Measurements from ENCODE around the gene PRR15L.
"Not testable (repeated sequence)": the region's sequence is repeated elsewhere in the genome, so short reads cannot be mapped to it uniquely, and the experiment has no call there.

PRR15L gene

DNA sequence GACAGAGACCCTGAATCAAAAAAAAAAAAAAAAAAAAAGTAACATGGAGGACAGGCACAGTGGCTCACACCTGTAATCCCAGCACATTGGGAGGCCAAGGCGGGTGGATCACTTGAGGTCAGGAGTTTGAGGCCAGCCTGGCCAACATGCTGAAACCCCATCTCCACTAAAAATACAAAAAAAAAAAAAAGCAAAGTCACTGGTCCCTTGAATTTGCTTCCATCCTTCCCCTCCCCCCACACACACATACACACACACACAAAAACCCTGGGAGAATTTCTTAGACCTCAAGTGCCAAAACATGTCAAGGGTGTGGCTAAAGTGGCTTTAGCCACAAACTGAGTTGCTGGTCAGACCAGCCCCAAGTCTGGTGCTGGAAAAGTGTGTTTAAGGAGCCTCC, 30.8 kb upstream of the PRR15L start:
- DNase-seq (ENCODE audit: low read depth), result not testable (repeated sequence)

DNA sequence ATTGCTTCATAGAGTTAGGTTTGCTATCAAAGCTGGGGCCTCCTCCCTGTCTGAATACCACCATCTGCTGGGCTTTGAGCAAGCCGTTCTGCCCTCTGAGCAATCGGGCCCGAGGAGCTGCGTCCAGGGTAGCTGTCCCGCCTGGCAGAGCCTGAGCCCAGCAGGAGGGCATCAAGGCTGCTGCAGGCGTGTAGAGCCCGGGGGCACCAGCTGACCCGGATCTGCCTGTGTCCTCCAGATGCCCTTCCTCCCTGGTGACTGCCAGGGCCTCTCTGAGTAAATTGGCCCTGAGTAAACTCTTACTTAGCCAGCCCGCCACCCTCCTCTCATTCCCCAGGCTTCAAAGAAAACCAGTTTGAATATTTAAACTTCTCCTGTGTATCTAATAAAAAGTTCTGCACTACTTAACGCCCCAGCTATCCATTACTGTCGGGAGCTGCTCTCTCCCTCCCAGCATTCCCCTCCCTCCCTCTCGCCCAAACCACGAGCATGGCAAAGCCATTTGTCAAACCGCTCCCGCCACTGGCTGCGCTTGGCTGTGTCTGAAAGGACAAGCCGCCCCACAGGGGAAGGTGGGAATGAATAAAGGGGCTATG, 29.7 kb upstream of the PRR15L start:
- DNase-seq (ENCODE audit: low read depth), result no peak

DNA sequence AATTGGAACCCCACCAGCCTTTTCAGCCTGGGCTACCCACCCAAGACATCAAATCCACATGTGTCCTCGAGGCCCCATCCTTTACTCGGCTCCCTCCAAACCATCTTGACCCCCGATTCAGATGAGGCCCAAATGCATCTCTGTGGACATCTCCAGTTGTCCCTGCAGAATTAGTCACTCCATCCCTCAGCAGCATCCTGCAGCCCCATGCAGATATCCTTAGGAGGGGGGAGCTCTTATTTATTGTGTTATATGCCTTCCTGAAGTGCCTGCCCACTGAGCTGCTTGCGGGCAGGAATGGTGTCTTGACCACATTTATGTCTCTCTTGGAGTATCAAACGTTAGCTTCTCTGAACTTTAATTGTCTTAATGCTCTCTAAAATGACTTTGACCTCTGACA, 28.8 kb upstream of the PRR15L start:
- no peak for DNase-seq (ENCODE audit: low read depth)

DNA sequence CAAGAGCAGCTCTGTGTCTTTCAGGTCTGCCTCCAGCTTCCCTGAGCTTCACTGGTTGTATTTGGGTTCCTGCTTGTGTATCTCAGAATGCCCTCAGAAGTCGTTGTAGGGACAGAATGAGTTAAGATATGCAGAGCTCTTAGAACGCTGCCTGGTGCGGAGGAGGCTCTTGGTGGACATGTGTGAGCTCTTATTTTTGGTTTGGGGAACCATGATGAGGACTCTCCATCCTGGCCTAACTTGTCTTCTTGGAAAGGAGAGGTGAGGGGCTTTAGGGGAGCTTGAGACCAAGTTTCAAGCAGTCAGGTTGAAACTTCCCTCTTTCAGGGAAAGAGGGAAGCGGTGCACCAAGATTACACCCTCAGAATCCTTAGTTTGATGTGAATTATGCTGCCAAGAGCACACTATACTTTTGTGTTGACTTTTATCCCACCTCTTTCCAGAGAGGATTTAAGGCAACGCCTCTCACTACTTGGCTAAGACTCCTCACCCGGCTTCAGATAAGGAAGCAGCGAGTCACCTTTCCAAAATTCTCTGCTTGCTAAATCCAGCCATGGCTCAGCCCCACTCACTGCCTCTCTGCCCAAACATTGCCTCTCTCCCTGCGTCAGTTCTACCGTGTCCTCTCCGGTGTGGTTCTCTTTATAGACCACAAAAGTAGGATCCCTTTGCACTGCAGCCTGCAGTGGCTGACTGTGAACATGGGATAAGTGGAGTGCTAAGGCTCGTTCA, 26.0 kb upstream of the PRR15L start:
- DNase-seq (ENCODE audit: low read depth), result no peak

DNA sequence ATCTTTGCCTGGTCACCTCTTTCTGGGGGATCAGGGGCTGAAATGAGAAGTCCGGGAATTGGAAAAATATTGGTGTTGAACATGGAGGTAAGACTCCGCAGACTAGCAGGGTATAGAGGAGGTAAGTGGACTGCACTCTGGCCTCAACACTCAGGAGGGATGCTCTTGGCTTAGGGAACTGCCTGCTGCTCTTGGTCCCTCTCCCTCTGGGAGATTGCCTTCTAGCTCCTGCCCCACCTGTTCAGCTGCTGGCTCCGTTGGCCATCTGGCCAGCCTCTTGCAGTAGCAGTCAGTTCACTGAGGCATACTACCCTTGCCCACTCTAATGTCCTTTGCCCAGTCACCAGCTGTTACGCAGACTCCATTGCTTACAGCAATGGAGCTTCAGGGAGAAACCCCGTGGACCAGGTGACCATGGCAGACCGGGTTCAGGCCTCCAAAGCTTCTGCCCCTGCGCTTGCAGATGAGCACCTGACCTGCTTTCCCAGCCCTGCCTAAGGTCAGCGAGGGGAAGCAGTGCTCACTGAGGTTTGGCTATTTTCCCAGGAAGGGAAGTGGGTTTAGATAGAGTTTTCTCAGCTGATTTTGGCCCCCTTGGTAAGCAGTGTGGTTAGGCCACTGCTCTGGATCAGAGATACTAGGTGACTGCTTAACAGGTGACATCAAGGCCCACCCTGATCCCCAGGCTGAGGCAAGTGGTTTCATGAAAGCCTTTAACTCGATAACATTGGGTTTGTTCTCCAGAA, 25.1 kb upstream of the PRR15L start:
- DNase-seq (ENCODE audit: low read depth), result peak; percentile 71

DNA sequence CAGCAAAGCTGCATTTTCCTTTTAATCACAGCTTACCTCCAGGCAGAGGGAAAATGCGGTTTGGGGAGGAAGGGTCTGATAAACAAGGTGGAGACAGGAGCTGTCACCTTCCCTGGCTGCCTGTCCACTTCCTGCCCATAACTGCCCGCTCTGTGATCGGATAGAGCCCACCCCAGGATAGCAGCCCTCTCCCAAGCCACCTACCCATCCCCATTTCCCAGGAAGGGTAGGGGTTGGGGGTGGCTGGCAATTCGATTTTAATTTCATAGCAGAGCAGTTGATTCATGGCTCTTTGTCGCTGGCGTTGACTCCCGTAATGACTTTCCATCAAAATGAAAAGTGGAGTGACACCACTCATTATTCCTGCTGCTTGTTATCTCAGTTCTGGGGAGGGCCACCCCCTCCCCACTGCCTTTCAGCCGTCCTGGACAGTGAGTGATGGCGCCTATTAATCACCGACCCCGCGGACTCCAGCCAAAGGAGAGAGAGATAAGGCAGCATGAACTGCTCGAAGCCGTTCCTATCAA, 24.5 kb upstream of the PRR15L start:
- no peak for DNase-seq (ENCODE audit: low read depth)

DNA sequence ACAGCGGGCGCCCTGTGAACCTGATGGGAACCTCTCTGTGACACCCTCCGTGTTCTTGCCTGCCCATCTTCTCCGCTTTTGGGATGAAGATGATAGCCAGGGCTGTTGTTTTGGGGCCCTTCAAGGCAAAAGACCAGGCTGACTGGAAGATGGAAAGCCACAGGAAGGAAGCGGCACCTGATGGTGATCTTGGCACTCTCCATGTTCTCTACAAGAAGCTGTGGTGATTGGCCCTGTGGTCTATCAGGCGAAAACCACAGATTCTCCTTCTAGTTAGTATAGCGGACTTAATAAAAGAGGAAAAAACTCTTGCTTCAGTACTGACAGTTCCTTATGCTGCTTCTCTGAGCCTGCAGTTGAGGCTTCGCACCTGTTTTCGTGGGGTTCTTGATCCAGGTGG, 23.8 kb upstream of the PRR15L start:
- DNase-seq (ENCODE audit: low read depth), result peak; percentile 76

DNA sequence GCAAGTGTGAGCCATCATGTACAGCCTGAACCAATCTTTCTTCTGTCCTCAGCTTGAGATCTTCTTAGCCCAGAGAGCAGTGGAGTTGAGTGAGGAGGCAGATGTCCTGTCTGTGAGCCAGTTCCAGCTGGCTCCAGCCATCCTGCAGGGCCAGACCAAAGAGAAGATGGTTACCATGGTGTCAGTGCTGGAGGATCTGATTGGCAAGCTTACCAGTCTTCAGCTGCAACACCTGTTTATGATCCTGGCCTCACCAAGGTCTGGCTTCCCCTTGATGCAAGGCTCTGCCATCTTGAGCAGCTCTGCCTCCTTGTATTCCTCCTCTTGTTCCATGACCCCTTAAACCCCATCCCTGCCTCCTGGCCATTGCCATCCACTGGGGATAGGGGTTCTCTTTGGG, 22.9 kb upstream of the PRR15L start:
- DNase-seq (ENCODE audit: low read depth), result no peak

DNA sequence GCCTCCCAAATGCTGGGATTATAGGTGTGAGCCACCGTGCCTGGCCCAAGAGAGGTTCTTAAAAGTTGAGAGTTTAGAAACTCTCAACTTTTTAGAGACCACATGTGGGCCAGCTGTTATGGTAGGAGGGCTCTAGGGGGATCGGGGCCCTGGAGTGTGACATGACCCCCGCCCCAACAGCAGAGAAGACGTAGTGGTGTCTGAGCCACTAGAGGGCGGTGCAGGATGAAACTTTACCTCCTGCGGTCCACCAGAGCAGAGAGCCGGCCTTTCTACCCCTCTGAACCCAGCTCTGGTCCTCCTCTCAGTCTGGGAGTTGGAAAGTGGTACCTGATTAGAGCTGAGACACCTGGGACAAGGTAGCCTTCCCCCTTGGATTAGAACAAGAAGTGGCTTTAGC, 20.6 kb upstream of the PRR15L start:
- DNase-seq (ENCODE audit: low read depth), result peak; percentile 44

DNA sequence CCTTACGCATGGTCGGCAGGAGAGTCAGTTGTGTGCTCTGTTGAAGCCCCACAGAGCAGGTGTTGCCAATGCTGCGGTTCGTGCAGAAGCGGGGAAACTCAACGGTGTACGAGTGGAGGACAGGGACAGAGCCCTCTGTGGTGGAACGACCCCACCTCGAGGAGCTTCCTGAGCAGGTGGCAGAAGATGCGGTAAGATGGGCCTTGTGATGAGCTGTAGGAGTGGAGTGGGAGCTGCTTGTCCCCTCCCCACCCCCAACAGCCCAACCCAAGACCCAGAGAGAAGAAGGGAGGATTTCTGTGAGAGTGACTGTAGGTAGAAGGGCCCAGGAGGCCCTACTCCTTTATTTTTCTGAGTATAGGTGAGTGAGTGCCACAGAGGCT, 18.1 kb upstream of the PRR15L start:
- no peak for DNase-seq (ENCODE audit: low read depth)

DNA sequence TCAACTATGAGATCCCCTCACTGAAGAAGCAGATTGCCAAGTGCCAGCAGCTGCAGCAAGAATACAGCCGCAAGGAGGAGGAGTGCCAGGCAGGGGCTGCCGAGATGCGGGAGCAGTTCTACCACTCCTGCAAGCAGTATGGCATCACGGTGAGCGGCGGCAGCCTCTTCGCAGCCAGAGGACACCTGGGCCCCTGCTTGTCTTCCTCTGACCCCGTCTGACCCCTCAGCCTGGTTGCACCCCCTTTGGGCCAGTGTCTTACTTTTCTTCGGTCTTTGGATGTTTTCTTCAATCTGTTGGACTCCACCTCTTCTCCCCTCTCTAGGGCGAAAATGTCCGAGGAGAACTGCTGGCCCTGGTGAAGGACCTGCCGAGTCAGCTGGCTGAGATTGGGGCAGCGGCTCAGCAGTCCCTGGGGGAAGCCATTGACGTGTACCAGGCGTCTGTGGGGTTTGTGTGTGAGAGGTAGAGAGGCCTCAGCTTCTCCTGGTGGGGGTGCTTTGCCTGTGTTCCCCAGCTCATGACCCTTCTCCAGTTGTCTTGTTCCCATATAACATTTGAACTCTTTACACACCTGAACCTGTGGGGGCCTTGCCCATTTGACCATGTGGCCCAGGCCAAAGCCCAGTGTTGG, 17.6 kb upstream of the PRR15L start:
- DNase-seq (ENCODE audit: low read depth), result no peak

DNA sequence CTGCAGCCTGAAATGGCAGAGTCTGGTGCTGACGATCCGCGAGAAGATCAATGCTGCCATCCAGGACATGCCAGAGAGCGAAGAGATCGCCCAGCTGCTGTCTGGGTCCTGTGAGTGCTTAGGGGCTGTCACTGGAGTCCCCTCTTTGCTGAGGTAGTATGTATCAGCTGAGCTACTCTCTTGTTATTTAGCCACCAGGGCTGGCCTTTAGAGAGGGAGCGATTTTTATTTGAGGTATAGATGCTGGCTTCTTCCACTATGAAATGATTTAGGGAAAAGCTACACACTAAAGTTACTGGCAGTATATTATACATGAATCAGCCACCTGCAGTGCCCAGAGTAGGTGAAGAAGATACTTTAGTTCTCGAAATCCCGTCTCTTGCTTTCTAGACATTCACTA, 15.9 kb upstream of the PRR15L start:
- no peak for DNase-seq (ENCODE audit: low read depth)

DNA sequence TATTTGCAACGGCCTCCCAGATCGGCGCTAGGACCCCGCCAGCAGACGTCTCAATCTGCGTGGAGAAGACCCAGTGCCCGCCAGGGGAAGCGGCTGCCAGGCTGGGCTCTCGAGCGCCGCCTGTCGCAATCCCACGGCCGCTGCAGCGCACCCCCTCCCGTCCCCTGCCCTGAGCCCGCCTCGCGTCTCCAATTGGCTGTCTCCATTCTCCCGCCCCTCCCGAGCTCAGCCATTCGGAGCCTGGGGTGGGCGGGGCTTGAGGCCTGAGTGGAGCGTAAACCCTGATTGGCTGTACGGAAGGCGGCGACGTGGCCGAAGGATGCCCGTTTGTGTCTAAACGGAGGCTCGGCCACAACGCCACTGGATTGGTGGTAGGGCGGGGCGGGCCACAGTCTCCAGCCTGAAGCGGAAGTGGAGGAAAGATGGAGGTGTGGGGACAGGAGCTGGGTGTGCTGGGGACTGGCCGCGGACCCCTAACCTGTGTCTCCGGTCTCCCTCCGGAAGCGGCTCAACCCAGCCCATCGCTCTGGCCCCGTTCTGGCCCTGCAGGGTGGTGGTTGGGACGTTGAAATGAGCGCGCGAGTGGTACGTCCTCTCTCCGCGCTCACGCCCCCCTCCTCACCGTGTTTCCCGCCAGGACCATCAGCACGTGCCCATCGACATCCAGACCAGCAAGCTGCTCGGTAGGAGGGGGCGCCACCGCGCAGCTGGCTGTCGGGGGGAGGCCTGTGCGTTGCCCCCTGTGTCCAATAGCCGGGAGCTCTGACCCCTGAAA, 13.2 kb upstream of the PRR15L start, which contains the start of gene CDK5RAP3:
Gene CDK5RAP3 (plus strand): TSS at position 389 of the 775 bp plus-strand sequence. CDS start 34 bp downstream, at position 423.
- peak; percentile 98 for DNase-seq (ENCODE audit: low read depth)

DNA sequence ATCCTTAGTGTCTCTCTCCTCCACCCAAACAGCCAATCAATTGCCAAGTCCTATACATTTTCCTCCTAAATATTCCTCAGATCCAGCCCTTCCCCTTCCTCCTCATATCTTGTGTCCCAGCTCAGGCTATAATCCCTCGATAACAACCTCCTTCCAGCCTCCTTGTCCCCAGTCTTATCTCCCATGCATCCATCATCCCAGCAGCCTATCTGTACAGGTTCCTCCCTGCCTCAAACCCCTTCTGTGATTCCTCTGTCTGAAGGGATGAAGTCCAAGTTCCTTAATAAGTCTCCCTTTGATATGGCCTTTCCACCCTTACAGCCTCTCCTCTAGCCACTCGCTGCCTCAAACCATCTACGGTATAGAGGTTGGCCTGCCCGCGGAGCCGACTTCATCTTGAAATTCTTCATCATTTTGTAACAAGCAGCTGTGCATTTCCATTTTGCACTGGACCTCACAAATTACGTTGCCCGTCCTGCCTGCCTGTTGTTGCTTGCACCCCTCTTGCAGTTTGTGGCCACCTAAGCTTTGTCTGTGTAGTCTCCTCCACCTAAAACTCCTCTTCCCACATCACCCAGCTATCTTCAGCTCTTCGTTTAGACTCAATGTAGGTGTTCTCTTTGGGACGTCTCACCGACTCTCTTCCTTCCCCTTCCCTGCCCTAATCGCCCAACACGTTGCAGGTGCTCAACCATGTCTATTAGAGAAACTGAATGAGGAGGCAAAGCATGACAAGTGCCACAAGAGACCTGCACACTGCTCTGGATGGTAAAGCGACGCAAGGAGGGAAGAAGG, 12.4 kb upstream of the PRR15L start:
- DNase-seq (ENCODE audit: low read depth), result no peak

DNA sequence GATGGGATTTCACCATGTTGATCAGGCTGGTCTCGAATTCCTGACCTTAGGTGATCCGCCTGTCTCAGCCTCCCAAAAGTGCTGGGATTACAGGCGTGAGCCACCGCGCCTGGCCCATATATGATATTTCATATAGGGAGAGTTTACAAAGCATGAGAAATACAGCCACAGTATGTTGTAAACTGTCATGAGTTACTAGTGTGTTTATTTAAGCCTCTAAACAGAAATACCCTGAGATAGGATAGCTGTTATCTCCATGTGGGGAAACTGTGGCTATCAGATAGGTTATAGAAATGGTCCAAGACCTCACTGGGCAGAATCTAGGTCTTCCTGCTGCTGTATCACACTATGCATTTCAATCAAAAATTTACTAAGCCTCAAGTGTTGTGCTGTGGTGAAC, 11.2 kb upstream of the PRR15L start:
- no peak for DNase-seq (ENCODE audit: low read depth)

DNA sequence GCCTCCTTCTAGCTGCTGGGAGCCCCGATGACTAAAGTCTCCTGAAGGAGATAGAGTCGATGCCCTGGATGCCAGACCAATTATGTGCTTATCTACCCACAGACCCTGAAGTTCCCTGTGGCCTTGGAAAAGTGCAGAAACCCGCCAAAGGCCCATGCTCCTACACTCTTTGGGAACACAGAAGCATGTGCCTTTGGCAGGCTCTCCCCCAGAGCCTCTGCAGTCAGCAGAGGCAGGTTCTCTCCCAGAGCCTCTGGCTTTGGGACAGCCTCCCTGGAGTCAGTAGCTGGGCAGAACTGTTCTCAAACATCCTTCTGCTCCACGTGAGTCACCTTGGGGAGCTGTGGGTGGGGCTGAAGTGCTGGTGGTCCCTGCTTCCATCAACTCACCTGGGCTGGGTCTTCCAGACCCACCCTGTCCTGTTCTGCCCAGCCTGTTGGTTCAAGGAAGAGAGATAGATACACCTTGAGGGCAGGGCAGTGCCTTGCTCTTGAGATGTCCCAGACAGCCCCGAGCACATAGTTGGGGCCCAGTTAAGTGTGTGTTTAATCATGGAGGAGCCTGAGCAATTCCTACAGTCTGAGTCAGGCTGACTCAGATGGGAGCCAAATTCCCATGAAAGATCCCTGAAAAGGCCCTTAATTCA, 10.0 kb upstream of the PRR15L start:
- no peak for DNase-seq (ENCODE audit: low read depth)

DNA sequence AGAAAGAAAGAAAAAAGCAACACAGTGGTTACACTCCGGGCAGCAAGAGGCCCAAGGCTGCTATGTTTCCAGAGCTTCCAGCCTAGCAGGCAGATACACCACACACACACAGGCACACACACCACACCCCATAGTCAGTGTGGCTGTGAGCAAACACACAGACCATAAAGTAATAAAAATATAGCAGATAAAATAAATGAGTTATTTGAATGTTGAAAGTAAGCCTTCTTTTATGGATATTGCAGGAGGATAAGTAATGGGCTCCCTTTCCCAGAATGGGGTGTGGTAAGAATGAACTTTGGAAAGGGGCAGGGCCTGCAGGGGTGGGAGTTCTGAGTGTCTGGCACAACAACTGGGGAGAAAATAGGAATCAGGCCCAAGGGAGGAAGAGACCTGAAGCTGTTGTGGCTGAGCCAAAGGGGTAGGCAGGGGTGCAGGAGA, 8.4 kb upstream of the PRR15L start:
- no peak for DNase-seq (ENCODE audit: low read depth)

DNA sequence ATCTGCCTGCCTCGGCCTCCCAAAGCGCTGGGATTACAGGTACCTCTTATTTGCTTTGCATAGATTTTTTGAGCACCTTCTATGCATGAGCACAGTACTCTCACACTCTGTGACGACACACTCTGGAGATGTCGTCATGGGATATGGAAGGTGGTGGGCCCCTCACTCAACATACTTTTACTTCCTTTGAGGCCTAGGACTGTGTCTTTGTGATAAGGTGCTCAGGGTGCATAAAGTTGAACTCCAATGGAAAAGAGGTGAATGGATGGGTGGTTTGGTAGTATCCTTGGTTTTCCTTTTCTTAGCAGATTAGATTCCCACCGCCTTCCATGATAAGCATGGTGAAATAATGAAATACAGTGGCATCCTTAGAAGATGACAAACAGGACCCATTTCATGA, 7.2 kb upstream of the PRR15L start:
- no peak for DNase-seq (ENCODE audit: low read depth)

DNA sequence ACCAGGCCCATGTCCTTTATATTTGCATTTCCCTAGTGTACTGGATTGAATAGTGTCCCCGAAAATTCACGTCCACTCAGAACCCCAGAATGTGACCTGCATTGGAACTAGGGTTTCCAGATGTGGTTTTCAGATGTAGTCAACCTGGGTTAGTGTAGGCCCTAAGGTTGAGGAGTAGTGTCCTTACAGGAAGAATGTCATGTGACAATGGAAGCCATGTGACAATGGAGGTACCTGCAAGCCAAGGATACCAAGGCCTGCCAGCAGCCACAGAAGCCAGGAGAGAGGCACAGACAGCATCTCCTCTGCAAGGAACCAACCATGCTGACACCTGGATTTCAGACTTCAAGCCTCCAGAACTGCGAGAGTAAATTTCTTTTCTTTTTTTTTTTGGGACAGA, 5.2 kb upstream of the PRR15L start:
- no peak for DNase-seq (ENCODE audit: low read depth)

DNA sequence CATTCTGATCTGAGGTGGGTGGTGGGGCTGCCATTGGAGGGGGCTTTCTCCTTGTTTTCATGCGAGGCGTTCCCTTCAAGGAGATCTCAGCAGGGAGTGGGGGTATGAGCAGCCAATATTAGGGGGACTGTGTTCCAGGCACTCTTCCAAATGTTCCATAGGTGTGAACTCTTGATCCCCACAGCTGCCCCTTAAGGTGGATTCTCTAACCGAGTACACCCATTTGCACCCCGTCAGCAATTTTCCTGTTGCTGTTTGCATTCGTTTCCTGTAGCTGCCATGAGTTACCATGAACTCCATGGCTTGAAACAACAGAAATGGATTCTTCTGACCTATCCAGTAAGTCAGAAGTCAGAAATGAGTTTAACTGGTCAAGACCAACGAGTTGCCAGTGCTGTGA, 3.7 kb upstream of the PRR15L start:
- DNase-seq (ENCODE audit: low read depth), result no peak
